ENCODE data around the gene CDC123. TPM values are rescaled to one million over a fixed set of nuclear protein-coding genes. Genes with fewer than 3 reads are reported as not detected.

The CDC123 gene
- total RNA-seq, 1 experiment from 2014 or later: 153 TPM

DNA sequence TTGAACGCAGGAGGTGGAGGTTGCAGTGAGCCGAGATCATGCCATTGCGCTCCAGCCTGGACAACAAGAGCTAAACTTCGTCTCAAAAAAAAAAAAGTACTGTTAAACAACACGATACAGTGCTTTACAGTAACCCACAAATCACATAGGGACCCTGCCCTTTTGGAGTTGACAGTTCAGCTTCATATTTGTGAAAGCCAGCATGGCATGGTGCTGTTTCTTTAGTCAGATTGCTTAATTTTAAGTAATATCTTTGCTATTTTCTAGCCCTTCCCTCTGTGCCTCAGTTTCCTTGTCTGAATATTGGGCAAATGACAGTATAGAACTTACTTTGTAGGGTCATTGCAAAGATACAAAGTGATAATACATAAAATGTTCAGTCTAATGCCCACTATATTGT, 4.9 kb downstream of the CDC123 start (continued):
- no peak for TF ChIP-seq RORB (CRISPR knock-in tag; IDR thresholded peaks at IDR 0.05)

DNA sequence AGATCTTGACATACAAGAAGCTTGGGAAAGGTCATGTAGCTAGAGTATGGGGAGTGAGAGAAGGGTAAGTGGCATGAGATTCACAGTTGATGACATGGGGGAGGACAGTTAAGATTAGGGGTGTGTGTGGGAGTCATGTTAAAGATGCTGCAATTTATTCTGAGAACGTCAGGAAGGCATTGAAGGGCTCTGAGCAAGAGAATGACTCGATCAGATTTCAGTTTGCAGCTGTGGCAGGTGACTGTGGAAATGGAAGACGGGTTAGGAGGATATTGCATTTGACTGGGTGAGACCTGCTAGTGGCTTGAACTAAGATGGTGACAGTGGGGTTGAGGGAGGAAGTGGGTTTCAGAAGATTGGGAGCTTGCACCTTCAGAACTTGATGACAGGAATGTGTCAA, 5.6 kb downstream of the CDC123 start:
- DNase-seq (ENCODE audit: low spot score) (no peak), ATAC-seq (no peak)
- Mint-ChIP-seq H3K27ac (no peak overlapping the region), H3K27me3 (ENCODE audit: low read depth) (no peaks in the 10 kb centered on the region), H3K4me3 (no peak overlapping the region), H3K36me3 (peaks cover 41% of the 10 kb centered on the region), H3K9me3 (peaks cover 3% of the 10 kb centered on the region; the same call in 1 of the 2 replicates), H3K4me1 (peaks cover 5% of the 10 kb centered on the region)
- TF ChIP-seq, protein P1, sequence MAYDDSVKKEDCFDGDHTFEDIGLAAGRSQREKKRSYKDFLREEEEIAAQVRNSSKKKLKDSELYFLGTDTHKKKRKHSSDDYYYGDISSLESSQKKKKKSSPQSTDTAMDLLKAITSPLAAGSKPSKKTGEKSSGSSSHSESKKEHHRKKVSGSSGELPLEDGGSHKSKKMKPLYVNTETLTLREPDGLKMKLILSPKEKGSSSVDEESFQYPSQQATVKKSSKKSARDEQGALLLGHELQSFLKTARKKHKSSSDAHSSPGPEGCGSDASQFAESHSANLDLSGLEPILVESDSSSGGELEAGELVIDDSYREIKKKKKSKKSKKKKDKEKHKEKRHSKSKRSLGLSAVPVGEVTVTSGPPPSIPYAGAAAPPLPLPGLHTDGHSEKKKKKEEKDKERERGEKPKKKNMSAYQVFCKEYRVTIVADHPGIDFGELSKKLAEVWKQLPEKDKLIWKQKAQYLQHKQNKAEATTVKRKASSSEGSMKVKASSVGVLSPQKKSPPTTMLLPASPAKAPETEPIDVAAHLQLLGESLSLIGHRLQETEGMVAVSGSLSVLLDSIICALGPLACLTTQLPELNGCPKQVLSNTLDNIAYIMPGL (CRISPR knock-in tag; IDR thresholded peaks at IDR 0.05): no peak
- TF ChIP-seq, protein P2, sequence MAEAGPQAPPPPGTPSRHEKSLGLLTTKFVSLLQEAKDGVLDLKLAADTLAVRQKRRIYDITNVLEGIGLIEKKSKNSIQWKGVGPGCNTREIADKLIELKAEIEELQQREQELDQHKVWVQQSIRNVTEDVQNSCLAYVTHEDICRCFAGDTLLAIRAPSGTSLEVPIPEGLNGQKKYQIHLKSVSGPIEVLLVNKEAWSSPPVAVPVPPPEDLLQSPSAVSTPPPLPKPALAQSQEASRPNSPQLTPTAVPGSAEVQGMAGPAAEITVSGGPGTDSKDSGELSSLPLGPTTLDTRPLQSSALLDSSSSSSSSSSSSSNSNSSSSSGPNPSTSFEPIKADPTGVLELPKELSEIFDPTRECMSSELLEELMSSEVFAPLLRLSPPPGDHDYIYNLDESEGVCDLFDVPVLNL (CRISPR knock-in tag; IDR thresholded peaks at IDR 0.05; ENCODE audit: borderline replicate concordance, low read depth): no peak
- TF ChIP-seq GTF2I (CRISPR knock-in tag; conservative IDR thresholded peaks at IDR 0.05) (no peak), JUN (CRISPR knock-in tag; IDR thresholded peaks at IDR 0.05) (no peak), GABPB1 (CRISPR knock-in tag; IDR thresholded peaks at IDR 0.05) (no peak), FOXK1 (CRISPR knock-in tag; IDR thresholded peaks at IDR 0.05) (no peak)
- TF ChIP-seq, protein P3, sequence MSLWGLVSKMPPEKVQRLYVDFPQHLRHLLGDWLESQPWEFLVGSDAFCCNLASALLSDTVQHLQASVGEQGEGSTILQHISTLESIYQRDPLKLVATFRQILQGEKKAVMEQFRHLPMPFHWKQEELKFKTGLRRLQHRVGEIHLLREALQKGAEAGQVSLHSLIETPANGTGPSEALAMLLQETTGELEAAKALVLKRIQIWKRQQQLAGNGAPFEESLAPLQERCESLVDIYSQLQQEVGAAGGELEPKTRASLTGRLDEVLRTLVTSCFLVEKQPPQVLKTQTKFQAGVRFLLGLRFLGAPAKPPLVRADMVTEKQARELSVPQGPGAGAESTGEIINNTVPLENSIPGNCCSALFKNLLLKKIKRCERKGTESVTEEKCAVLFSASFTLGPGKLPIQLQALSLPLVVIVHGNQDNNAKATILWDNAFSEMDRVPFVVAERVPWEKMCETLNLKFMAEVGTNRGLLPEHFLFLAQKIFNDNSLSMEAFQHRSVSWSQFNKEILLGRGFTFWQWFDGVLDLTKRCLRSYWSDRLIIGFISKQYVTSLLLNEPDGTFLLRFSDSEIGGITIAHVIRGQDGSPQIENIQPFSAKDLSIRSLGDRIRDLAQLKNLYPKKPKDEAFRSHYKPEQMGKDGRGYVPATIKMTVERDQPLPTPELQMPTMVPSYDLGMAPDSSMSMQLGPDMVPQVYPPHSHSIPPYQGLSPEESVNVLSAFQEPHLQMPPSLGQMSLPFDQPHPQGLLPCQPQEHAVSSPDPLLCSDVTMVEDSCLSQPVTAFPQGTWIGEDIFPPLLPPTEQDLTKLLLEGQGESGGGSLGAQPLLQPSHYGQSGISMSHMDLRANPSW (CRISPR knock-in tag; conservative IDR thresholded peaks at IDR 0.05; ENCODE audit: low read depth): no peak
- TF ChIP-seq, protein P4, sequence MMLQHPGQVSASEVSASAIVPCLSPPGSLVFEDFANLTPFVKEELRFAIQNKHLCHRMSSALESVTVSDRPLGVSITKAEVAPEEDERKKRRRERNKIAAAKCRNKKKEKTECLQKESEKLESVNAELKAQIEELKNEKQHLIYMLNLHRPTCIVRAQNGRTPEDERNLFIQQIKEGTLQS (CRISPR knock-in tag; conservative IDR thresholded peaks at IDR 0.05): no peak
- TF ChIP-seq, protein P5, sequence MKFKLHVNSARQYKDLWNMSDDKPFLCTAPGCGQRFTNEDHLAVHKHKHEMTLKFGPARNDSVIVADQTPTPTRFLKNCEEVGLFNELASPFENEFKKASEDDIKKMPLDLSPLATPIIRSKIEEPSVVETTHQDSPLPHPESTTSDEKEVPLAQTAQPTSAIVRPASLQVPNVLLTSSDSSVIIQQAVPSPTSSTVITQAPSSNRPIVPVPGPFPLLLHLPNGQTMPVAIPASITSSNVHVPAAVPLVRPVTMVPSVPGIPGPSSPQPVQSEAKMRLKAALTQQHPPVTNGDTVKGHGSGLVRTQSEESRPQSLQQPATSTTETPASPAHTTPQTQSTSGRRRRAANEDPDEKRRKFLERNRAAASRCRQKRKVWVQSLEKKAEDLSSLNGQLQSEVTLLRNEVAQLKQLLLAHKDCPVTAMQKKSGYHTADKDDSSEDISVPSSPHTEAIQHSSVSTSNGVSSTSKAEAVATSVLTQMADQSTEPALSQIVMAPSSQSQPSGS (CRISPR knock-in tag; IDR thresholded peaks at IDR 0.05; ENCODE audit: borderline replicate concordance, low read depth): no peak
- ChIA-PET CTCF (no interaction called here), POLR2A (no interaction called here)

DNA sequence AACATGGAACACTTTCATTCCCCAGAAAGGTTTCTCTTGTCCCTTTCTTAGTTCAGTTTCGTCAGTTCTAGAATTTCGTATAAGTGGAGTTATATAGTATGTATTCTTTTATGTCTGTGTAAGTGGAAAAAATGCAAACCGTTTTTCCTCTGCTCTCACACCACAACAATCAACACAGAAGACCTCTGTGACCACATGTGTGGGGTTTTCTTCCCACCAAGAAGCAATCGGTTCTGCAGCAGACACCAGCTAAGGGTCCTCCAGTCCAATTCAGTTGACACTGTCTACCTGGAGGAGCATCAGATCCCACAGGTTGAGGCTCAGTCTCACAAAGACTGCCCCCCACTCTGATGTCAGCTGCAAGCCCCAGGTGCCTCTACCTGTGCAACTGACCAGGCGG, 6.2 kb downstream of the CDC123 start:
- DNase-seq (ENCODE audit: low spot score) (no peak), ATAC-seq (no peak)
- Mint-ChIP-seq H3K4me3 (no peak overlapping the region), H3K36me3 (peaks cover 43% of the 10 kb centered on the region), H3K4me1 (no peaks in the 10 kb centered on the region), H3K27me3 (ENCODE audit: low read depth) (no peaks in the 10 kb centered on the region), H3K9me3 (peaks cover 3% of the 10 kb centered on the region; the same call in 1 of the 2 replicates), H3K27ac (no peak overlapping the region)
- TF ChIP-seq NR3C1 (CRISPR knock-in tag; conservative IDR thresholded peaks at IDR 0.05; ENCODE audit: low read depth) (no peak), JAZF1 (CRISPR knock-in tag; IDR thresholded peaks at IDR 0.05) (no peak), NR1H2 (CRISPR knock-in tag; IDR thresholded peaks at IDR 0.05) (no peak), FOXK1 (CRISPR knock-in tag; IDR thresholded peaks at IDR 0.05) (no peak), NFE2L1 (CRISPR knock-in tag; IDR thresholded peaks at IDR 0.05) (no peak), ZBTB21 (CRISPR knock-in tag; IDR thresholded peaks at IDR 0.05; ENCODE audit: borderline replicate concordance) (no peak), TP53 (CRISPR knock-in tag; IDR thresholded peaks at IDR 0.05) (no peak)
- TF ChIP-seq, protein P6, sequence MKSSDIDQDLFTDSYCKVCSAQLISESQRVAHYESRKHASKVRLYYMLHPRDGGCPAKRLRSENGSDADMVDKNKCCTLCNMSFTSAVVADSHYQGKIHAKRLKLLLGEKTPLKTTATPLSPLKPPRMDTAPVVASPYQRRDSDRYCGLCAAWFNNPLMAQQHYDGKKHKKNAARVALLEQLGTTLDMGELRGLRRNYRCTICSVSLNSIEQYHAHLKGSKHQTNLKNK (CRISPR knock-in tag; IDR thresholded peaks at IDR 0.05): no peak
- TF ChIP-seq, protein P2 (CRISPR knock-in tag; IDR thresholded peaks at IDR 0.05; ENCODE audit: borderline replicate concordance, low read depth): no peak
- TF ChIP-seq, protein P7, sequence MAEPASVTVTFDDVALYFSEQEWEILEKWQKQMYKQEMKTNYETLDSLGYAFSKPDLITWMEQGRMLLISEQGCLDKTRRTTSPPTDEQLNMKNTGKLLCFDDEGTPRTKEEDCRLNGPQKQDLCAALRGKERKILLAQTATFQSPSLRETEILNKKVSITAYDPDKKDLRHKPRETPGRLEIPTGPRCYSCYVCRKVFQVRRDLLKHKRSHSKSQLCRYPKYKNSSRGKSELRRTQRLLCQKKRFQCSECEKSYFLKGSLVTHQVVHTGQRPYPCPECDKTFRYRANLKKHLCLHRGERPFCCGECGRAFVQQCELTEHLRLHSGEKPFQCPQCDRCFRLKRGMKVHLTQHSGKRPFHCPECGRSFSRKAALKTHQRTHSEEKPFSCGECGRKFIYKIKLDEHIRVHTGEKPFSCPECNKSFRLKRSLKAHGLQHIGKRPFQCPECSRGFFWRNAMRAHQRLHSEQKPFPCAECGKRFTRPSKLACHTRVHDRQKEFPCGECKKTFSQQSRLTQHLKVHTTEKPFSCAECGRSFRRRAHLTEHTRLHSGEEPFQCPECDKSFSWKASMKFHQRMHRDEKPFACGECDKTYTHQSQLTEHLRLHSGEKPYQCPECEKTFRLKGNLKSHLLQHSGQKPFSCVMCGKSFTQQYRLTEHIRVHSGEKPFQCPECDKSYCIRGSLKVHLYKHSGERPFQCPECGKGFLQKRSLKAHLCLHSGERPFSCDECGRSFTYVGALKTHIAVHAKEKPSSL (CRISPR knock-in tag; conservative IDR thresholded peaks at IDR 0.05): no peak
- TF ChIP-seq, protein P8, sequence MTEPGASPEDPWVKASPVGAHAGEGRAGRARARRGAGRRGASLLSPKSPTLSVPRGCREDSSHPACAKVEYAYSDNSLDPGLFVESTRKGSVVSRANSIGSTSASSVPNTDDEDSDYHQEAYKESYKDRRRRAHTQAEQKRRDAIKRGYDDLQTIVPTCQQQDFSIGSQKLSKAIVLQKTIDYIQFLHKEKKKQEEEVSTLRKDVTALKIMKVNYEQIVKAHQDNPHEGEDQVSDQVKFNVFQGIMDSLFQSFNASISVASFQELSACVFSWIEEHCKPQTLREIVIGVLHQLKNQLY (CRISPR knock-in tag; IDR thresholded peaks at IDR 0.05): no peak
- TF ChIP-seq, protein P9, sequence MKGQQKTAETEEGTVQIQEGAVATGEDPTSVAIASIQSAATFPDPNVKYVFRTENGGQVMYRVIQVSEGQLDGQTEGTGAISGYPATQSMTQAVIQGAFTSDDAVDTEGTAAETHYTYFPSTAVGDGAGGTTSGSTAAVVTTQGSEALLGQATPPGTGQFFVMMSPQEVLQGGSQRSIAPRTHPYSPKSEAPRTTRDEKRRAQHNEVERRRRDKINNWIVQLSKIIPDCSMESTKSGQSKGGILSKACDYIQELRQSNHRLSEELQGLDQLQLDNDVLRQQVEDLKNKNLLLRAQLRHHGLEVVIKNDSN (CRISPR knock-in tag; IDR thresholded peaks at IDR 0.05): no peak
- ChIA-PET CTCF (interaction anchor here (0.9 kb wide), 1 partner anchor 700 kb away, joined by 3 read pairs; no protein-coding TSS in a partner anchor), POLR2A (no interaction called here)
